PC-9 (cell line): ENCODE measurements around the gene MAPKAPK2. TPM values are rescaled to one million over a fixed set of nuclear protein-coding genes. Genes with fewer than 3 reads are reported as not detected.

ENCODE experiments used
- BruUV-seq: library from RNA; stranded (reverse); fragments of 400-500 nt; replicated peaks from 2 replicates; lab custom pipeline; 2021; lab: Mats Ljungman, UMichigan
- CTCF ChIA-PET: fragments of 300-600 bp; sonication (Branson Sonifier 250); formaldehyde crosslinking; loops from one replicate; lab custom pipeline; 2022; ENCODE audit warnings: antibody characterized with exemption; lab: Charles Lee
- POLR2A ChIA-PET: fragments of 300-600 bp; sonication (Branson Sonifier 250); formaldehyde crosslinking; loops from one replicate; lab custom pipeline; 2022; ENCODE audit warnings: antibody characterized with exemption; ENCODE audit not compliant: unreplicated experiment; lab: Charles Lee
- DNase-seq, 2 experiments: peaks; one replicate each; pipeline versions ENCODE4 v3.0.0 to v3.0.0-alpha.2; 2015 to 2022; ENCODE audit warnings: mixed read lengths in 1 of 2
- H2AFZ ChIP-seq: fragments of 200-600 bp; sonication (generic); 2 replicates; pipeline ENCODE4 v1.8.1; 2017; ENCODE audit warnings: antibody characterized with exemption
- H3F3A ChIP-seq: fragments of 200-600 bp; sonication (generic); 2 replicates; pipeline ENCODE4 v1.8.1; 2017; ENCODE audit warnings: antibody characterized with exemption, mild to moderate bottlenecking, low read depth; ENCODE audit not compliant: insufficient read depth
- H3K27ac ChIP-seq: fragments of 200-600 bp; sonication (generic); 2 replicates; pipeline ENCODE4 v1.6.1; 2016; ENCODE audit warnings: mixed run types
- H3K27me3 ChIP-seq: fragments of 200-600 bp; sonication (generic); 2 replicates; pipeline ENCODE4 v1.6.1; 2016; ENCODE audit warnings: low read depth, mixed run types; ENCODE audit not compliant: insufficient read depth
- H3K36me3 ChIP-seq: fragments of 200-600 bp; sonication (generic); 2 replicates; pipeline ENCODE4 v1.6.1; 2016; ENCODE audit warnings: low read depth, mixed run types
- H3K4me1 ChIP-seq: fragments of 200-600 bp; sonication (generic); replicated peaks from 2 replicates; pipeline ENCODE4 v1.6.1; 2016; ENCODE audit warnings: mixed run types; ENCODE audit not compliant: insufficient read depth
- H3K4me2 ChIP-seq: fragments of 200-600 bp; sonication (generic); 2 replicates; pipeline ENCODE4 v1.6.1; 2017; ENCODE audit warnings: mixed run types
- H3K4me3 ChIP-seq: fragments of 200-600 bp; sonication (generic); 2 replicates; pipeline ENCODE4 v1.6.1; 2016; ENCODE audit warnings: mixed run types
- H3K79me2 ChIP-seq: fragments of 200-600 bp; sonication (generic); 2 replicates; pipeline ENCODE4 v1.6.1; 2017; ENCODE audit warnings: low read depth, mixed run types
- H3K9me2 ChIP-seq: fragments of 200-600 bp; sonication (generic); 2 replicates; pipeline ENCODE4 v1.8.1; 2017; ENCODE audit warnings: mild to moderate bottlenecking; ENCODE audit not compliant: insufficient read depth
- H3K9me3 ChIP-seq: fragments of 200-600 bp; sonication (generic); 2 replicates; pipeline ENCODE4 v1.8.1; 2016; ENCODE audit warnings: low read depth; ENCODE audit not compliant: insufficient read depth
- H4K20me1 ChIP-seq: fragments of 200-600 bp; sonication (generic); 2 replicates; pipeline ENCODE4 v1.8.1; 2017; ENCODE audit not compliant: insufficient read depth
- CTCF ChIP-seq: fragments of 200-600 bp; sonication (generic); conservative IDR thresholded peaks from 2 replicates; pipeline ENCODE4 v1.6.1; 2017; ENCODE audit warnings: mixed run types, antibody characterized with exemption, mild to moderate bottlenecking, moderate library complexity
- EZH2 ChIP-seq: fragments of 200-600 bp; sonication (generic); IDR thresholded peaks from 2 replicates; pipeline ENCODE4 v1.8.0; 2017; ENCODE audit warnings: antibody characterized with exemption, low read depth
- intact Hi-C: fragments of 100-400 bp; cut with micrococcal nuclease; formaldehyde crosslinking; loops from one replicate; pipeline ENCODE4 v1.10.0; 2022; ENCODE audit not compliant: unreplicated experiment
- total RNA-seq: library from RNA; stranded (reverse); gene quantifications from 2 replicates; pipeline ENCODE4 v1.2.3, GENCODE V29; 2021

MAPKAPK2 gene
- total RNA-seq, 1 experiment from 2014 or later = 62.6 TPM

GRCh38 chr1:206734499-206735142 lies 49.9 kb downstream of the MAPKAPK2 start:
- H3K36me3 ChIP-seq = peaks cover 10% of the 10 kb centered on the region; the same call in 1 of the 2 replicates
- H2AFZ ChIP-seq = no peak overlapping the region
- H3K9me2 ChIP-seq = no peaks in the 10 kb centered on the region
- H3F3A ChIP-seq = no peaks in the 10 kb centered on the region
- no peaks in the 10 kb centered on the region for H3K9me3 ChIP-seq
- no peaks in the 10 kb centered on the region for H3K4me1 ChIP-seq
- ChIA-PET POLR2A (no interaction called here), CTCF (interaction anchor here (0.6 to 2.4 kb wide), 3 partner anchors 77 to 178 kb away, joined by 3 to 5 read pairs (median 5); no protein-coding TSS in a partner anchor)
- H3K4me3 ChIP-seq = no peak overlapping the region
- no peaks in the 10 kb centered on the region for H4K20me1 ChIP-seq
- H3K27ac ChIP-seq = no peak overlapping the region
- intact Hi-C loops = loop anchor here (1.0 kb wide), 2 partner anchors 178 to 765 kb away; no protein-coding TSS in a partner anchor
- H3K4me2 ChIP-seq = no peak overlapping the region
- BruUV-seq = no TSS peak
- DNase-seq = peak in 1 of 2 experiments; percentile 37
- no peaks in the 10 kb centered on the region for H3K27me3 ChIP-seq
- TF ChIP-seq EZH2 (no peak), CTCF (peak; percentile 89)
- H3K79me2 ChIP-seq = no peaks in the 10 kb centered on the region

GRCh38 chr1:206735553-206736031 lies 50.9 kb downstream of the MAPKAPK2 start:
- no peak for TF ChIP-seq EZH2
- intact Hi-C loops = no loop called here
- H3K27me3 ChIP-seq = no peaks in the 10 kb centered on the region
- no peak for DNase-seq
- no peak overlapping the region for H3K4me3 ChIP-seq
- no peaks in the 10 kb centered on the region for H3F3A ChIP-seq
- H3K4me2 ChIP-seq = no peak overlapping the region
- ChIA-PET CTCF (interaction anchor here (0.6 to 2.4 kb wide), 4 partner anchors 97 to 669 kb away, joined by 3 to 5 read pairs (median 4); no protein-coding TSS in a partner anchor), POLR2A (no interaction called here)
- H3K27ac ChIP-seq = no peak overlapping the region
- peaks cover 10% of the 10 kb centered on the region; the same call in 1 of the 2 replicates for H3K36me3 ChIP-seq
- no peaks in the 10 kb centered on the region for H3K9me2 ChIP-seq
- H4K20me1 ChIP-seq = no peaks in the 10 kb centered on the region
- no peaks in the 10 kb centered on the region for H3K4me1 ChIP-seq
- BruUV-seq = no TSS peak
- H2AFZ ChIP-seq = no peak overlapping the region
- H3K79me2 ChIP-seq = no peaks in the 10 kb centered on the region
- H3K9me3 ChIP-seq = no peaks in the 10 kb centered on the region

- H3K4me1 ChIP-seq = no peaks in the 10 kb centered on the region
- POLR2A ChIA-PET = no interaction called here
- H3F3A ChIP-seq = no peaks in the 10 kb centered on the region
- peaks cover 10% of the 10 kb centered on the region; the same call in 1 of the 2 replicates for H3K36me3 ChIP-seq
- H3K4me3 ChIP-seq = no peak overlapping the region
- no peaks in the 10 kb centered on the region for H3K79me2 ChIP-seq
- H2AFZ ChIP-seq = no peak overlapping the region
- CTCF ChIA-PET = no interaction called here
- intact Hi-C loops = no loop called here
- H3K9me2 ChIP-seq = no peaks in the 10 kb centered on the region
- no peaks in the 10 kb centered on the region for H3K27me3 ChIP-seq
- H4K20me1 ChIP-seq = no peaks in the 10 kb centered on the region
- no peak for DNase-seq
- H3K4me2 ChIP-seq = no peak overlapping the region
- H3K9me3 ChIP-seq = no peaks in the 10 kb centered on the region
- BruUV-seq = no TSS peak
- no peak overlapping the region for H3K27ac ChIP-seq
- no peak for TF ChIP-seq EZH2
- TF ChIP-seq CTCF = no peak
Measured at GRCh38 chr1:206736878-206737728, 52.4 kb downstream of the MAPKAPK2 start.
